Gastroesophageal sphincter (tissue), 4 donors: ENCODE data around the gene PEG3. TPM values are rescaled to one million over a fixed set of nuclear protein-coding genes. Genes with fewer than 3 reads are reported as not detected.

Experiments used
- ATAC-seq: fragments of 150-250 bp; one replicate; pipeline ENCODE4 v1.9.1; 2016; ENCODE audit warnings: mild to moderate bottlenecking, moderate library complexity
- H3K27ac ChIP-seq, 4 donors: fragments of 200-600 bp; sonication (generic) in 3 of 4; 1 replicate in 3 of 4; 2 replicates in 1 of 4; pipeline ENCODE4 v1.5.1; 2016 to 2019
- H3K27me3 ChIP-seq: fragments of 200-600 bp; sonication (generic); one replicate; pipeline ENCODE4 v1.5.1; 2019
- H3K36me3 ChIP-seq, 2 donors: fragments of 200-600 bp; sonication (generic); one replicate each; pipeline ENCODE4 v1.5.1; 2019; ENCODE audit warnings: control low read depth in 1 of 2
- H3K4me1 ChIP-seq, 3 donors: fragments of 200-600 bp; sonication (generic); 1 replicate in 2 of 3; 2 replicates in 1 of 3; pipeline ENCODE4 v1.5.1; 2016 to 2019; ENCODE audit warnings: control low read depth in 2 of 3
- H3K4me3 ChIP-seq, 2 donors: fragments of 200-600 bp; sonication (generic); one replicate each; pipeline ENCODE4 v1.5.1; 2019; ENCODE audit warnings: mild to moderate bottlenecking in 1 of 2, moderate library complexity in 1 of 2
- H3K9me3 ChIP-seq, 3 donors: fragments of 200-600 bp; sonication (generic); one replicate each; pipeline ENCODE4 v1.5.1; 2017 to 2019; ENCODE audit warnings: control low read depth in 2 of 3
- EP300 ChIP-seq: sonication (generic); formaldehyde crosslinking; IDR thresholded peaks from one replicate; pipeline ENCODE4 v1.6.1; 2017; ENCODE audit warnings: antibody characterized with exemption, mild to moderate bottlenecking
- POLR2A ChIP-seq, 2 donors: fragments of 450-650 bp; IDR thresholded peaks; one replicate each; pipeline ENCODE4 v1.6.1; 2017; ENCODE audit warnings: antibody characterized with exemption in 2 of 2, mild to moderate bottlenecking in 2 of 2, moderate library complexity in 1 of 2
- POLR2AphosphoS5 ChIP-seq: sonication (generic); formaldehyde crosslinking; IDR thresholded peaks from one replicate; pipeline ENCODE4 v1.6.1; 2017; ENCODE audit warnings: antibody characterized with exemption
- WGBS, 2 donors: methylation state at CpG; one replicate each; pipeline ENCODE4 v1.1.5; 2018; ENCODE audit warnings: low coverage in 1 of 2; 5-methylcytosine and 5-hydroxymethylcytosine counted together
- total RNA-seq, 4 donors: library from RNA; depleted of rRNA; stranded (reverse); fragments of >200 nt; gene quantifications; one replicate each; pipeline ENCODE4 v1.1.0, GENCODE V29; 2016
- TF ChIP-seq, protein P1 (sequence below), 4 experiments: fragments of 200-600 bp in 2 of 4; fragments of 450-650 bp in 2 of 4; sonication (generic) in 1 of 4; IDR thresholded peaks; one replicate each; pipeline ENCODE4 v1.5.1; 2017 to 2019; ENCODE audit warnings: antibody characterized with exemption in 4 of 4, mild to moderate bottlenecking in 2 of 4, moderate library complexity in 2 of 4

Gene PEG3
- total RNA-seq, 4 donors from 2014 or later: 9.6 to 16.2 (median 13.5) TPM

DNA sequence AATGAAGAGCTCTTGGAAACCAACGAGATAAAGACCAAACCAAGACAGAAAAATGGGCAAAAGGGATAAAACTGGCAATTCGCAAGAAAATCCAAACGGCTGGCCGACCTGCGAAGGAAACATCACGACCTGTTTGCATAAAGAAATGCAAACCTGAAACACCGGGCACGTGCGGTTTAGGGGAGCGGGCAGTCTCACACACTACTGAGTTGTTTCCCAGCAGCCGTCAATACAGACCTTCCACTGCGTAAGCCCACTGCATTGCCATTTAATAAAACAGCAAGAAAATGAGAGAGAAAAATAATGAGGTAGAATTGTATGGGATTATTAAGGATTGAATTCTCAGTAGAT is 642 bp upstream of the PEG3 start:
- Histone ChIP-seq H3K4me1 (peaks cover 0 to 21% (median 0%) of the 10 kb centered on the region in 3 donors), H3K27me3 (no peaks in the 10 kb centered on the region), H3K36me3 (no peaks in the 10 kb centered on the region), H3K27ac (no peak overlapping the region), H3K9me3 (peaks cover 0 to 5% (median 0%) of the 10 kb centered on the region in 3 donors), H3K4me3 (no peak overlapping the region)
- no peak for ATAC-seq
- TF ChIP-seq POLR2AphosphoS5: no peak
- TF ChIP-seq EP300: no peak
- TF ChIP-seq POLR2A (IDR thresholded peaks at IDR 0.05): no peak
- TF ChIP-seq, protein P1, sequence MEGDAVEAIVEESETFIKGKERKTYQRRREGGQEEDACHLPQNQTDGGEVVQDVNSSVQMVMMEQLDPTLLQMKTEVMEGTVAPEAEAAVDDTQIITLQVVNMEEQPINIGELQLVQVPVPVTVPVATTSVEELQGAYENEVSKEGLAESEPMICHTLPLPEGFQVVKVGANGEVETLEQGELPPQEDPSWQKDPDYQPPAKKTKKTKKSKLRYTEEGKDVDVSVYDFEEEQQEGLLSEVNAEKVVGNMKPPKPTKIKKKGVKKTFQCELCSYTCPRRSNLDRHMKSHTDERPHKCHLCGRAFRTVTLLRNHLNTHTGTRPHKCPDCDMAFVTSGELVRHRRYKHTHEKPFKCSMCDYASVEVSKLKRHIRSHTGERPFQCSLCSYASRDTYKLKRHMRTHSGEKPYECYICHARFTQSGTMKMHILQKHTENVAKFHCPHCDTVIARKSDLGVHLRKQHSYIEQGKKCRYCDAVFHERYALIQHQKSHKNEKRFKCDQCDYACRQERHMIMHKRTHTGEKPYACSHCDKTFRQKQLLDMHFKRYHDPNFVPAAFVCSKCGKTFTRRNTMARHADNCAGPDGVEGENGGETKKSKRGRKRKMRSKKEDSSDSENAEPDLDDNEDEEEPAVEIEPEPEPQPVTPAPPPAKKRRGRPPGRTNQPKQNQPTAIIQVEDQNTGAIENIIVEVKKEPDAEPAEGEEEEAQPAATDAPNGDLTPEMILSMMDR (IDR thresholded peaks at IDR 0.05): no peak
- WGBS, 2 donors: 36 to 45% methylated on average over 11 to 12 of the region's 12 CpGs

DNA sequence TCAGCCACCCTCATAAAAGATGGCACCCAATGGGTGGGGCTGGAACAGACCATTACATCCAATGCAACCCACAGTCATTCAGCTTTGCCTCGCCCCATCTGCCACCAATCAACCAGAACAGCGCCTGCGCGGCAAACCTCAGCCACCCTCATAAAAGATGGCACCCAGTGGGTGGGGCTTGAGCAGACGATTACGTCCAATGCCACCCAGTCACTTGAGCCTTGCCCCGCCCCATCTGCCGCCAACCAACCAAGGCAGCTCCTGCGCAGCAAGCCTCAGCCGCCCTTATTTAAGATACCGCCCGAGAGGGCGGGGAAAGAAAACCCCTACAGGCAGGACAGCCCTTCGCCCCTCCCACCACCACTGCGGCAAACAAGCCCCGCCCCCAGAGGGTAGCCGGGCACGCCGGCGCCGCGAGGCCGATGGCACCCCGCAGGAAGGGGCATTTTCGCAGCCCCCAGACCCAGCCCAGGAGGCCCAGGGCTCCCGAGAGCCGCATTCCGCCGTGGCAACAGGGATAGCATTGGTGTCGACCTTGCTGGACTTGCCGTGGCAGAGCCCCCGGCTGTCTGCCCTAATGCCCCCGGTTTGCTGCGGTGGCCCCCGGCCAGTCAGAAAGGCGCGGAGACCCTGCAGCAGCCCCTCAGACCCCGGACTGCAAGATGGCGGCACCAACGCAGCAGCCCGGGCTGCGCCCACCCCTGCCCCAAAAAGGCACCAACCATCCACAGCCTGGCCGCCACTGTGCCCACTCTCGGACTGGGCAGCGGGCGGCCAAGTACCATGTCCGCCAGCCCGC is 675 bp downstream of the PEG3 start:
- 20 to 36% methylated on average over 1 to 7 of the region's 48 CpGs for WGBS, 2 donors
- H3K4me3 ChIP-seq: peak overlapping the region; percentile 22 to 55
- ATAC-seq: peak; percentile 71

DNA sequence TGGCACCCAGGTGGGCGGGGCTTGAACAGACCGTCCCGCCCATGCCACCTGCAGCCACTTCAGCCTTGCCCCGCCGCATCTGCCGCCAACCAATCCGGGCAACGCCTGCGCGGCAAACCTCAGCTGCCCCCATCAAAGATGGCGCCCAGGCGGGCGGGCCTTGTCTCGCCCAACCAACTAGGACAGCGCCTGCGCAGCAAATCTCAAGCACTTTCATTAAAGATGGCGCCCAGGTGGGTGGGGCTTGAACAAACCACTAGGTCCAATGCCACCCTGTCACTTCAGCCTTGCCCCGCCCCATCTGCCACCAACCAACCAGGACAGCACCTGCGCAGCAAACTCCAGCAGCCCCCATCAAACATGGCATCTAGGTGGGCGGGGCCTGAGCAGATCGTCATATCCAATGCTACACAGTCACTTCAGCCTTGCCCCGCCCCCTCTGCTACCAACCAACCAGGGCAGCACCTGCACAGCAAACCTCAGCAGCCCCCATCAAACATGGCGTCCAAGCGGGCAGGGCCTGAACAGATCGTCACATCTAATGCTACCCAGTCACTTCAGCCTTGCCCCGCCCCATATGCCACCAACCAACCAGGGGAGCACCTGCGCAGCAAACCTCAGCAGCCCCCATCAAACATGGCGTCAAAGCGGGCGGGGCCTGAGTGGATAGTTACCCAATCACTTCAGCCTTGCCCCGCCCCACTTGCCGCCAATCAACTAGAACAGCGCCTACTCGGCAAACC is 1.4 kb downstream of the PEG3 start:
- Histone ChIP-seq H3K27me3 (no peaks in the 10 kb centered on the region), H3K27ac (peak overlapping the region in 3 of 4 donors; percentile 90 to 94 (median 93)), H3K9me3 (peaks cover 0 to 5% (median 0%) of the 10 kb centered on the region in 3 donors), H3K4me3 (peak overlapping the region in 1 of 2 donors; percentile 55), H3K4me1 (peaks cover 0 to 21% (median 0%) of the 10 kb centered on the region in 3 donors), H3K36me3 (no peaks in the 10 kb centered on the region)
- 38 to 65% methylated on average over 5 to 8 of the region's 34 CpGs for WGBS, 2 donors
- ATAC-seq: peak; percentile 77
- TF ChIP-seq, protein P1 (IDR thresholded peaks at IDR 0.05): no peak
- no peak for TF ChIP-seq EP300
- no peak for TF ChIP-seq POLR2A (IDR thresholded peaks at IDR 0.05)
- TF ChIP-seq POLR2AphosphoS5: peak; percentile 51

More for the DNA sequence above, 675 bp downstream of the PEG3 start:
- H3K27ac ChIP-seq: peak overlapping the region; percentile 16 to 94 (median 92)
- H3K4me1 ChIP-seq: peaks cover 0 to 21% (median 0%) of the 10 kb centered on the region in 3 donors
- no peaks in the 10 kb centered on the region for H3K36me3 ChIP-seq
- TF ChIP-seq, protein P1 (IDR thresholded peaks at IDR 0.05): no peak
- TF ChIP-seq POLR2A (IDR thresholded peaks at IDR 0.05) (no peak), EP300 (no peak), POLR2AphosphoS5 (no peak)
- H3K9me3 ChIP-seq: peaks cover 0 to 5% (median 0%) of the 10 kb centered on the region in 3 donors
- H3K27me3 ChIP-seq: no peaks in the 10 kb centered on the region

DNA sequence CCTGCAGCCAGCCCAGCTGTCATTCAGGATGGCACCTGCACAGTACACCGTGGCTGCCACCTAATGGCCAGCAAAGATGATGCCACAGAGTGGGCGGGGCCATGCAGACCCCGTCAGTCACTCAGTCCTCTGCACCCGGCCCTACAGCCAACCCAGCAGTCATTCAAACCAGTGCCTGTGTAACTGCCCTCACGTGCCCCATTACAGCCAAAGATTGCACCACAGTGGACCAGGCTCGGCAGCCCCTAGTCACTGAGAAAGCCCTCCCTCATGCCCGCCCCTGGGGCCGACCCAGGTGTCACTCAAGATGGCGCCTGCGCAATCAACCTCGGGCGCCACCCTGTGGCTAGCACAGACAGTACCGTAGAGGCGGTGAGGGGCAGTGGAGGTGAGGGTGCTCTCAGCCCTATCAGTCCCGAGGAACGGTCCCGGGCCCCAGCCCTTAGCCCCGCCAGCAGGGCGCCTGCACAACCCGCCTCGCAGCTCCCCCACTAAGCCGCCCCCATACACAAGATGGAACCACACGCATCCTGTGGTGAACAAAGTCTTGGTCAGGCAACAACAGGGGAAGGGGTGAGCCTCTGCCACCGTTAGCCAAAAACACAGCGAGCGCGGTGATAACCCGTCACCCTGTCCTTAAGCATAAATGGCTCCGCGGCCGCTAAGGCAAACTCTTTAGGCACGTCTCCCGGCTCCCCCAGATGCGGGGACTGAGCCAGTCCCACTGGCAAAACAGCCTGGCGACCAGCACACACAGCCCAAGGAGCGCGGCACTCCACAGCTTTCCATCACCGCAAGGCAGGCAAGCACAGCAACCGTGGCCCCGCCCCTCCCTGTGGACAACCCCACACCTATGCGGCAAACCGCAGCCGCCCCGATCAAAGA is 2.3 kb downstream of the PEG3 start:
- H3K4me1 ChIP-seq: peaks cover 0 to 21% (median 0%) of the 10 kb centered on the region in 3 donors
- ATAC-seq: peak; percentile 16
- TF ChIP-seq EP300 (no peak), POLR2A (IDR thresholded peaks at IDR 0.05) (peak; percentile 18 to 22)
- TF ChIP-seq, protein P1 (IDR thresholded peaks at IDR 0.05): peak; percentile 27 to 61 (median 44)
- H3K4me3 ChIP-seq: peak overlapping the region; percentile 25 to 55
- H3K9me3 ChIP-seq: peaks cover 0 to 5% (median 0%) of the 10 kb centered on the region in 3 donors
- peak overlapping the region; percentile 78 to 94 (median 92) for H3K27ac ChIP-seq
- H3K27me3 ChIP-seq: no peaks in the 10 kb centered on the region
- WGBS, 2 donors: 60% methylated on average over 2 of the region's 44 CpGs; no CpG with 5 or more reads in 1 of the 2 donors
- H3K36me3 ChIP-seq: no peaks in the 10 kb centered on the region
